Measurements from ENCODE around the gene CCR5. TPM values are rescaled to one million over a fixed set of nuclear protein-coding genes. Genes with fewer than 3 reads are reported as not detected.

CCR5 gene
- total RNA-seq, 2 donors from 2014 or later = 0.78 TPM; not detected in 1

- TF ChIP-seq, protein P1, sequence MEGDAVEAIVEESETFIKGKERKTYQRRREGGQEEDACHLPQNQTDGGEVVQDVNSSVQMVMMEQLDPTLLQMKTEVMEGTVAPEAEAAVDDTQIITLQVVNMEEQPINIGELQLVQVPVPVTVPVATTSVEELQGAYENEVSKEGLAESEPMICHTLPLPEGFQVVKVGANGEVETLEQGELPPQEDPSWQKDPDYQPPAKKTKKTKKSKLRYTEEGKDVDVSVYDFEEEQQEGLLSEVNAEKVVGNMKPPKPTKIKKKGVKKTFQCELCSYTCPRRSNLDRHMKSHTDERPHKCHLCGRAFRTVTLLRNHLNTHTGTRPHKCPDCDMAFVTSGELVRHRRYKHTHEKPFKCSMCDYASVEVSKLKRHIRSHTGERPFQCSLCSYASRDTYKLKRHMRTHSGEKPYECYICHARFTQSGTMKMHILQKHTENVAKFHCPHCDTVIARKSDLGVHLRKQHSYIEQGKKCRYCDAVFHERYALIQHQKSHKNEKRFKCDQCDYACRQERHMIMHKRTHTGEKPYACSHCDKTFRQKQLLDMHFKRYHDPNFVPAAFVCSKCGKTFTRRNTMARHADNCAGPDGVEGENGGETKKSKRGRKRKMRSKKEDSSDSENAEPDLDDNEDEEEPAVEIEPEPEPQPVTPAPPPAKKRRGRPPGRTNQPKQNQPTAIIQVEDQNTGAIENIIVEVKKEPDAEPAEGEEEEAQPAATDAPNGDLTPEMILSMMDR (IDR thresholded peaks at IDR 0.05) = no peak
- no peak for TF ChIP-seq POLR2A (IDR thresholded peaks at IDR 0.05)
- ATAC-seq = no peak
- intact Hi-C loops (cut with DNase I) = no loop called here
- Histone ChIP-seq H3K4me3 (no peak within 1 kb of the TSS), H3K9me3 (no peaks in the 10 kb centered on the region), H3K36me3 (replicated peaks in 1 of 2; ENCODE audit: insufficient read depth in 1 of 2, low read depth in 2 of 2) (no peaks in the 10 kb centered on the region), H3K27ac (no peak within 1 kb of the TSS), H3K27me3 (no peaks in the 10 kb centered on the region), H3K4me1 (no peaks in the 10 kb centered on the region)
- no peak for DNase-seq
- WGBS, 2 donors = 46 to 57% methylated on average over 7 of the region's 7 CpGs
Measured at GRCh38 chr3:46353647-46354410, 16.9 kb upstream of the CCR5 start, which contains the start of gene CCR2. Gene CCR2, plus strand, starts transcription at chr3:46354111. Its CDS starts 3,417 bp downstream, at chr3:46357528.

GRCh38 chr3:46354478-46354877 is 16.3 kb upstream of the CCR5 start:
- Histone ChIP-seq H3K4me1 (no peaks in the 10 kb centered on the region), H3K27me3 (no peaks in the 10 kb centered on the region), H3K4me3 (no peak overlapping the region), H3K9me3 (no peaks in the 10 kb centered on the region), H3K27ac (no peak overlapping the region), H3K36me3 (replicated peaks in 1 of 2; ENCODE audit: insufficient read depth in 1 of 2, low read depth in 2 of 2) (no peaks in the 10 kb centered on the region)
- WGBS, 2 donors = 14 to 33% methylated on average over 1 of the region's 1 CpG
- ATAC-seq (no peak), DNase-seq (no peak)
- TF ChIP-seq POLR2A (IDR thresholded peaks at IDR 0.05) = no peak
- TF ChIP-seq, protein P1 (IDR thresholded peaks at IDR 0.05) = no peak
- intact Hi-C loops (cut with DNase I) = no loop called here

DNA sequence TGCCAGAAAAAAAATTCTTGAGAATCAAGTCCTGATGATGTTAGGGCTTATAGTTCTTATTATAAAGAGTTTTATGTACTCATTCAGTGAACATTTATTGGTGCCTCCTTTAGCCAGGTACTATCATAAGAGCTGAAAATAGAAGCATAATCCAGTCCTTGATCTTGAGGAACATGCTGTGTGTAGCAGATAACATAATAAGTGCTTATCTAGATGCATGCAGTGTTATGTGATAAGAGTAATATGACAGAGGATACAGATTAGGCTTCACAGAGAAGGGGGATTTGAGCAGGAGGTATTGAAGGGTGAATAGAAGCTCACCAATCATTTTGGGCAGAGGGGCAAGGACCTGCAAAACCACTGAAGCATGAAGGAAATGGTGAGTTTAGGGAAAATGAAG is 15.8 kb upstream of the CCR5 start:
- Histone ChIP-seq H3K27me3 (no peaks in the 10 kb centered on the region), H3K9me3 (no peaks in the 10 kb centered on the region), H3K4me1 (no peaks in the 10 kb centered on the region), H3K4me3 (no peak overlapping the region), H3K27ac (no peak overlapping the region), H3K36me3 (replicated peaks in 1 of 2; ENCODE audit: insufficient read depth in 1 of 2, low read depth in 2 of 2) (no peaks in the 10 kb centered on the region)
- DNase-seq (no peak), ATAC-seq (no peak)
- TF ChIP-seq, protein P1 (IDR thresholded peaks at IDR 0.05) = no peak
- TF ChIP-seq POLR2A (IDR thresholded peaks at IDR 0.05) = no peak
- intact Hi-C loops (cut with DNase I) = no loop called here

- whole genome bisulfite sequencing, 2 donors = 37 to 58% methylated on average over 3 of the region's 3 CpGs
- DNase-seq = no peak
- intact Hi-C loops (cut with DNase I) = no loop called here
- no peak for ATAC-seq
- H3K27ac ChIP-seq = no peak overlapping the region
- H3K4me3 ChIP-seq = no peak overlapping the region
- TF ChIP-seq, protein P1 (IDR thresholded peaks at IDR 0.05) = no peak
- no peak for TF ChIP-seq POLR2A (IDR thresholded peaks at IDR 0.05)
- H3K9me3 ChIP-seq = no peaks in the 10 kb centered on the region
- H3K27me3 ChIP-seq = no peaks in the 10 kb centered on the region
- no peaks in the 10 kb centered on the region for H3K4me1 ChIP-seq
- no peaks in the 10 kb centered on the region for H3K36me3 ChIP-seq (replicated peaks in 1 of 2; ENCODE audit: insufficient read depth in 1 of 2, low read depth in 2 of 2)
Measured at GRCh38 chr3:46356276-46356675, 14.5 kb upstream of the CCR5 start.

- no peak overlapping the region for H3K27ac ChIP-seq
- no peaks in the 10 kb centered on the region for H3K27me3 ChIP-seq
- DNase-seq (no peak), ATAC-seq (no peak)
- no peak overlapping the region for H3K4me3 ChIP-seq
- TF ChIP-seq POLR2A (IDR thresholded peaks at IDR 0.05) = no peak
- TF ChIP-seq, protein P1 (IDR thresholded peaks at IDR 0.05) = no peak
- H3K36me3 ChIP-seq (replicated peaks in 1 of 2; ENCODE audit: insufficient read depth in 1 of 2, low read depth in 2 of 2) = no peaks in the 10 kb centered on the region
- WGBS, 2 donors = 38 to 41% methylated on average over 4 of the region's 4 CpGs
- no peaks in the 10 kb centered on the region for H3K4me1 ChIP-seq
- intact Hi-C loops (cut with DNase I) = no loop called here
- H3K9me3 ChIP-seq = no peaks in the 10 kb centered on the region
Measured at GRCh38 chr3:46356909-46357308, 13.8 kb upstream of the CCR5 start.
